GM19240 (cell line): ENCODE data around the gene IL12RB2.

ENCODE experiments used
- DNase-seq: peaks from one replicate; pipeline ENCODE4 v3.0.0; 2011; ENCODE audit warnings: low spot score; ENCODE audit not compliant: insufficient read length

IL12RB2 gene, protein sequence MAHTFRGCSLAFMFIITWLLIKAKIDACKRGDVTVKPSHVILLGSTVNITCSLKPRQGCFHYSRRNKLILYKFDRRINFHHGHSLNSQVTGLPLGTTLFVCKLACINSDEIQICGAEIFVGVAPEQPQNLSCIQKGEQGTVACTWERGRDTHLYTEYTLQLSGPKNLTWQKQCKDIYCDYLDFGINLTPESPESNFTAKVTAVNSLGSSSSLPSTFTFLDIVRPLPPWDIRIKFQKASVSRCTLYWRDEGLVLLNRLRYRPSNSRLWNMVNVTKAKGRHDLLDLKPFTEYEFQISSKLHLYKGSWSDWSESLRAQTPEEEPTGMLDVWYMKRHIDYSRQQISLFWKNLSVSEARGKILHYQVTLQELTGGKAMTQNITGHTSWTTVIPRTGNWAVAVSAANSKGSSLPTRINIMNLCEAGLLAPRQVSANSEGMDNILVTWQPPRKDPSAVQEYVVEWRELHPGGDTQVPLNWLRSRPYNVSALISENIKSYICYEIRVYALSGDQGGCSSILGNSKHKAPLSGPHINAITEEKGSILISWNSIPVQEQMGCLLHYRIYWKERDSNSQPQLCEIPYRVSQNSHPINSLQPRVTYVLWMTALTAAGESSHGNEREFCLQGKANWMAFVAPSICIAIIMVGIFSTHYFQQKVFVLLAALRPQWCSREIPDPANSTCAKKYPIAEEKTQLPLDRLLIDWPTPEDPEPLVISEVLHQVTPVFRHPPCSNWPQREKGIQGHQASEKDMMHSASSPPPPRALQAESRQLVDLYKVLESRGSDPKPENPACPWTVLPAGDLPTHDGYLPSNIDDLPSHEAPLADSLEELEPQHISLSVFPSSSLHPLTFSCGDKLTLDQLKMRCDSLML

DNA sequence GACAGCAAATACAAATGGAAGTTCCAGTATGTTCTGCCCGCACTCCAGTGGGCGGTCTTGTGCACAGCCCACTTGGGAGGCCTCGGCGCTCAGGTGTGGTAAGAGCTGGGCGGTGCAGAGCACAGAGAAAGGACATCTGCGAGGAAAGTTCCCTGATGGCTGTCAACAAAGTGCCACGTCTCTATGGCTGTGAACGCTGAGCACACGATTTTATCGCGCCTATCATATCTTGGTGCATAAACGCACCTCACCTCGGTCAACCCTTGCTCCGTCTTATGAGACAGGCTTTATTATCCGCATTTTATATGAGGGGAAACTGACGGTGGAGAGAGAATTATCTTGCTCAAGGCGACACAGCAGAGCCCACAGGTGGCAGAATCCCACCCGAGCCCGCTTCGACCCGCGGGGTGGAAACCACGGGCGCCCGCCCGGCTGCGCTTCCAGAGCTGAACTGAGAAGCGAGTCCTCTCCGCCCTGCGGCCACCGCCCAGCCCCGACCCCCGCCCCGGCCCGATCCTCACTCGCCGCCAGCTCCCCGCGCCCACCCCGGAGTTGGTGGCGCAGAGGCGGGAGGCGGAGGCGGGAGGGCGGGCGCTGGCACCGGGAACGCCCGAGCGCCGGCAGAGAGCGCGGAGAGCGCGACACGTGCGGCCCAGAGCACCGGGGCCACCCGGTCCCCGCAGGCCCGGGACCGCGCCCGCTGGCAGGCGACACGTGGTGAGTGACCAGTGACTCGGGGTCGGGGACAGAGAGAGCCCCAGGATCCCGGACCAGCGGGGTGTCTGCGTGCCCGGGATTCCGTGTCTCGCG lies at the start of gene IL12RB2:
IL12RB2 (plus strand) TSS at position 623 of the 810 bp plus-strand sequence. CDS start 12,496 bp downstream, outside the sequence.
- DNase-seq, result no peak

DNA sequence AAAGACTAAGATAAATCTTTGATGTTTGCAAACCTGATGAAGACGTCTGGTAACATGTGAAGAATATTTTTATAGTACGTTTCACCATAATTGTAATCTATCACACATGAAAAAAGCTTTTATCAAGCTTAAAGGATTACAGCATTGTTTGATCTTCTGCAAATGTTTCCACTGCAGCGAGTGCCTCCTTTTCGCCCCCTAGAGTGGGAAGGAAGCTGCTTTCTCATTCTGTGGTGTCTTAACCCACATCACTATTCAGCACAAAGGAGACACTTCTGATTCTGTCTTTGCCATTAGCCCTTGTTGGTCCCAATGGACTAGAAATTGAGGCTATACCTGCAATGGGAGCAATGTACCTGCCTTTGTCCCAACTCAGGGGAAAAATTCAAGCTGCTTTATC lies 46.0 kb upstream of the IL12RB2 start:
- DNase-seq, result no peak

DNA sequence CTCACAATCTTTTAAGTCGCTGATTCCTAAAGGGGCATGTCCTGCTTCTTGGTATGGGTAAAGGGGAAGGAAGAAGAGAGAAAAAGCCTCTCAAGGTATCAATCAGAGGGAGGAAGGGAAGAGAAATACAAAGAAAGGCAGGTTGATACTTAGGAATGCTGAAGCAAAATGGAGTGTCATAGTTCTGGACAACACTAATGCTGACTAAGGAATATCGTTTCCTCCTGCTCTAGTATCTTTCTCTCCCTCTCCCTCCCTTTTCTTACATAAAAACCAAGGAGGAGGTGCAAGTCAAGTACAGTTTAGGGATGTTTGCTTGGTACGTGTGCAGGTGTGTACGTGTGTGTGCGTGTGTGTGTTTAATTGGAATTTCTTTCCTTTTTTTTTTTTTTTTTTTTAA lies 44.9 kb upstream of the IL12RB2 start:
- DNase-seq, result no peak

DNA sequence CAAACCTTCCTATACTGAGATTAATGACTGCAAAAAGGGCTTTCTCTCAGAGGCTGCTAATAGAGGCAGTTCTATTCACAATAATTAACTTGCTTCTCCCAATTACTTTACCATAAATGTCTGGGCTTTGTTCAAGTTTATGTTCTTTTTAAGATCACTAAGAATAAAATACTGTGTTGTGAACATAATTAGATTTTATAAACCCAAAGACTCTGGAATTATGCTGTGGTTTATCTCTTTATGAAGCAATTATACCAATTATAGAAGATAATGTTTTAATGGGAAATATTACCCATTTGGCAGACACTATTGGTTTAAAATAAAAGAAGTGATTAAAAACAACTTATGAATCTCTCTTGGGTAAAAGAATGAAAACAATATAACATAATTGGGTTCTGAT lies 43.5 kb upstream of the IL12RB2 start:
- DNase-seq, result no peak

DNA sequence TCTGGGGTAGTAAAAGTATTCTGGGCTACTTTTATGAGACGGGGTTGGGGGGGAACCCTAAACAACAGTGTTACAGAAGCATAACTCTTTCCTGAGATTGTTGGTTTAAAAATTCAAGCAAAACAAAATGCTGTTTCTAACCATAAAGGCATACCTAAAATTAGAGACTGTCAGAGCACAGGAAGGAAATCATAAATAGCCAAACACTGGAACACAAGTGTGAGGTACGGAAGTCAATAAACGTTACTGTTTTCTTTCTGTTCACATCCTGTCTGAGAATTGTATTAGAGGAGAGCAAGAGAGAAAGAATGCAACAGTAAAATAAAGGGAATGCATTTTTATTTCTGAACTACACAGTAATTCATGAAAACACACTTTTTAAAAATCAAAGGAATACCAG lies 42.8 kb upstream of the IL12RB2 start:
- no peak for DNase-seq

DNA sequence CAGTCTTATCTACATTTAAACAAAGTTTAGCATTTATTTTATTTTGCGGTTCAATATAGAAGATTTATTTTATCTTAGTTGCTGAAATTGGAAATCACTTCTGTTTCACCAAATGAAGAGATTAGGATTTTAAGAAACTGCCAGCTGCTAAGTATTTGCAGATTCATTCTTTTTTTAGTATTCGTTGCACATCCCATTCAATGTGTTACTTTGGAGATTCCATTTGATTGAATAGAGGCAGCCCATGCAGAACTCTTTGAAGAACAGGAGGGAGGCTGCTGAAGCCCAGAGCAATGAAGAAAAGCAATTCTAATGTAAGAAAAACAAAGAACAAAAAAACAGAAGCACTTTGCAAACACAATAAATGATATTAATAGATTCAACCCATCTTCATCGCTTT lies 38.6 kb upstream of the IL12RB2 start:
- DNase-seq, result no peak

DNA sequence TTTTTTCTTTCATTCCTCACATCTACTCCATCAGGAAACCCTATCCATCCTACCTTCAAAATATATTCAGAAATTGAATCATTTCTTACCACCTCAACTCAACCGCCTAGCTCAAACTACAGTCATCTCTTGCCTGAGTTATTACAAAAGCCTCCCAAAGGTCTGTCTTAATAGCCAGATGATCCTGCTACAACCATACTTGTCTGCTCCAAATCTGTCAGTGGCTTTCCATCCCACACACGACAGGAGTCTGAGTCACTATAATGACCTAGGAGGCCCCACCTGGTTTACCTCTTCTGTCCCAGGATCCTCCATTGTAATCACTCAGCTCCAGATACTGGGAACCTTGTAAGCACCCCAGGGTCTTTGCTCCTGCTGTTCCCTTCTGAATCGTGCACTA lies 37.1 kb upstream of the IL12RB2 start:
- DNase-seq, result no peak

DNA sequence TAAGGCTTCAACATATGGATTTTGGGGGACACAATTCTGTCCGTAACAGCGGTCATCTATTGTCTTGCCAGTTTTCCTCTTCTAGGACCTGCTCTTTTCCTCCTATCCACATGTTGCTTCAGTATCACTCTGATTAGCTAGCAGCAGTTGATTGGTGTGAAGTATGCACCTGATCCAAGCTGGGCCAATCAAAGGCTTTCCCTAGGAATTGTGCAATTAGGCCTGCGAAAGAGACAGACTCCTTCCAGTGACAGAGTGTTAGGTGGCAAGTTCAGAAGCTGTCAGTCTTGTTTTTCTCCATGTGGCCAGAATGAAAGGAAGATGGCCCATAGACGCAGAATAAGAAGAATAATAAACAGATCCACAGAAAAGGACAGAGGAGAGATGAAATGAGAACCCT lies 34.1 kb upstream of the IL12RB2 start:
- DNase-seq, result no peak

DNA sequence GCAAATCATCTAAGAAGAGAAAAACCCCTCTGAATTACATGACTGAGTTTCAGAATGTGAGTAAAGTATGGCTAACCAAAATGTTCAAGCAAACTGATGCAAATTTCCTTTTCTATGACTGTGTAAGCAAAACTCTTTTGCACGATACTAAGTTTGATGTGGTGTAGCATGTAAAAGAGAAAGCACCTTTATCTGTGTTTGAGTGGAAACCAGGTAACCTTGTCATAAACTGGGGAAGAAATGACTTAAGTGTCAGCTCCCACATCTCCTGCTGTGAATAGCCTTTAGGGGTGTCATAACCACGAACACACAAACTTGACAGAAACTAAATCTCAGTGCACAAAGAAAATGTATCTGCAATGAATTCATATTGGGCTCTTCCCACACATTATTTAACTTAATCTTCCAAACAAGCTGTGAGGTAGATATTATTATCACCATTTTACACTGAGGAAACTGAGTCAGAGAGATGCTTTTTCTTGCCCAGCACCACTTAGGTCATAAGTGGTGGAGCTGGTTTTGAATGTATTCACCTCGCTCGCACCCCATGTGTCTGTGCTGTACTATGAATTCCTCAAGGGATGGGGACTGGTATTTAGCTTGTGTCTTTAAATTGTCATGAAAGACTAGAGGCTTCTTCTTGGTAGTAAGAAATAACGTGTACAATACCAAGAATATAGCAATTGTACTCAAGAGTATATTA lies 32.9 kb upstream of the IL12RB2 start:
- DNase-seq, result no peak

DNA sequence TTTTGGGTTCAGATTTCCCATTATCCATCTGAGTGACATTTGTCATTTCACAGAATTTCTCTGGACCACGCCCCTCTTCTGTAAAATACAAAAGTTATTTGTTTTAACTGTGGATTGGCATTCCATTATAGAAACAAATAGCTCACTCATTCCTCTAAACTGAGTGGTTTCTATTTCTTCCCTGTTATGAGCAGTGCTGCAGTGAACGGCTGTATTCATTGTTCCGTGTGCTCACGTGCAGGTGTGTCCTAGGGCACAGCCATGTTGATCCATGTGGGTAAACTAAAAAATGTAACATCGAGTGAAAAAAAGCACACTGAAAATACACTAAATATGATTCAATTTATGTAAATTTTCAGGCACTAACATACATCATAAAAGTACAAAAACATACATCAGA lies 27.0 kb upstream of the IL12RB2 start:
- no peak for DNase-seq

DNA sequence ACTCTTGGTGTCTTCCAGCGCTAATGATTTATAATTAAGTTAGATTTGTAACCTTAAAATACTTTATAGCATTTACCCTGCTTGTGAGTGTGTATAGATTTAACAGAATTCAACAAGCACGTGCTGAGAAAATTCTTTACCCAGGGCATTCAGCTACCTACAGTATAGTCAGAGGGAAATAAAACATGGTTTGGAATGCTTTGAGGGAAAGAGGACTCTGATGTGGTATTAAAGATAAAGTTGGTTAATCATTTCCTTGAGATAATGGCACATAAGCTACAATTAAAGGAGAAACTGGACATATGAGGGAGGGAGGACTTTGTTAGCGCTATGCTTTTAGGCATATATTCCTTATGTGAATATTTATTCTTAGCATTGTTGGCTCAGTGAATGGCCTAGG lies 26.4 kb upstream of the IL12RB2 start:
- no peak for DNase-seq

DNA sequence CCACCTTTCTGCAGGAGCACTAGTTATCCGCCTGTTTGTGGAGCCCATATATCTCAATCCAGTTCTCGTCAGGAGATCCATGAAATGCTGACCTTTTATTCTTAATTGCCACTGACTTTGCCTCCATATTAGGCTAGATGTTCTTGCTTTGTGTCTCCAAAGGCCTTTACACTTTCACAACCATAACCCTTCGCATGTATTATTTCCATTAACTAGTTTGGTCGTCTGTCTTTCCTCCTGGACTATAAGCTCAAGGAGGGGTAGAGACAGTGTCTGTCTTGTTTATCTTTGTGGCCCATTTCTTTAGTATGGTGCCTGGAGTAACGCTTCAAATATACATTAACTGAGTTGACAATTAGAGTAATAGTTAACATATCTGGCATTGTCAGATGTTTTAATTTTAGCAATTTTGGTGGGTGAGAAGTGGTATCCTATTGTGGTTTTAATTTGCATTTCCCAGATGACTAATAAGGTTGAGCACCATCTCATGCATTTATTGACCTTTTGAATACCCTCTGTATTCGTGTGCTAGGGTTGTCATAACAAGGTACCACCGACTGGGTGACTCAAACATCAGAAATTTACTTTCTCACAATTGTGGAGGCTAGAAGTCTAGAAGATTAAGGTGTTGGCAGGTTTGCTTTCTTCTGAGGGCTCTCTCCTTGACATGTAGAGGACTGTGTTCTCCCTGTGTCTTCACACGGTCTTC lies 21.7 kb upstream of the IL12RB2 start:
- no peak for DNase-seq

DNA sequence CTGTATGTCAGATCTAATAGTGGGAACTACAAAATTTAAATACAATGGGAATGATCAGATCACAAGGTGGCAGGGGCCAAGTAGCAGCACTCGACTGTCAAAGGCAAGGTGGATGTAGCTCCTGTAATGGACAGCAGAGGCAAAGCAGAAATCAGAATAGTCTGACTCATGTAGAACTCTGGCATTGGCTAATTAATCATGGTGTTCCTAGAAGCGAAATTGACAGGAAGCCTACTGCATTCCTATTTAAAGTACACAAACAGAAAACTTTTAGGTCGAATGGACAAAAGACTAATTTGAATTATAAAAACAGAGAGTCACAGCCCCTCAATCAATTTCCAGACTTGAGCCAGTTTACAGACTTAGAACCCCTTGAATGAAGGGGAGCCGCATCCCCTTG lies 17.4 kb upstream of the IL12RB2 start:
- DNase-seq, result no peak

DNA sequence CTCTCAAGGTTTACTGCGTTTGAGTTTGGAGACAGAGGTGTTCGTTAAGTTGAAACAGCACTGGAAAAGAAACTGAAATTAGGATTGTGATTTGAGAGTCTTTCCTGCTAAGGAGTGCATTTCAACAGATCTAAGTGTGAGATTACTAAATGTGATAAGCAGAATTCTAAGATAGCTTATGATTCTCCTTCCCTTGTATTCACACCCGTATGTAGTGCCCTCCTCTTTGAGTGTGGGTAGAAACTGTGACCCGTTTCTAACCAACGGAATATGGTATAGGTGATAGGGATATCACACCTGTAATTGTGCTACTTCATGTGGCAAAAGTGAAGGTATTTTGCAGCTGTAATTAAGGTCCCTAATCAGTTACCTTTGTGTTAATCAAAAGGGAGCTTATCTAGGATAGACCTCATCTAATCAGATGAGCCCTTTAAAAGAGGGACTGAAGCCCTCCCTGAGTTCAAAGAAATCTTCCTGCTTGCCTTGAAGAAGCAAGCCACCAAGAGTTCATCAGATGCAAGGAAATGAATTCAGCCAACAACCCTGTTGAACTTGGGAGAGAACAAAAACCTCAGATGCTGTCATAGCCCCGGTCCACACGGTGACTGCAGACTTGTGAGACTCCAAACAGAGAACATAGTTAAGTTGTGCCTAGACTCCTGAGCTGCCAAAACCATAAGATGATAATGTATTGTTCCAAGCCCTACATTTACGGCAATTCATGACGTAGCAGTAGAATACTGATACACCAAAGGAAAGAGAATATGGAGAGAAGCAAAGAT lies 12.6 kb upstream of the IL12RB2 start:
- DNase-seq, result no peak

DNA sequence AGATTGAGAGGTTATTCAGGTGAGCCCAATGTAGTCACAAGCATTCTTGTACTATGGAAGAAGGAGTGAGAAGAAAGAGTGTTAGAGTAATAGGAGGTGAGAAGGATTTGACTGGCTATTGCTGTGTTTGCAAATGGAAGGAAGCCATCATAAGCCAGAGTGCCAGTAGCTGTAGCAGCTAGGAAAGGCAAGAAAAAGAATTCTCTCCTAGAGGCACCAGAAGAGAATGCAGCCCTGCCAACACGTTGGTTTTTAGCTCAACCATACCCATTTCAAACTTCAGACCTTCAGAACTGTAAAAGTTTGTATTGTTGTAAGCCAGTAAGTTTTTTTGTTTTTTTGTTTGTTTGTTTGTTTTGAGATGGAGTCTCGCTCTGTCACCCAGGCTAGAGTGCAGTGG lies 8.9 kb upstream of the IL12RB2 start:
- no peak for DNase-seq

DNA sequence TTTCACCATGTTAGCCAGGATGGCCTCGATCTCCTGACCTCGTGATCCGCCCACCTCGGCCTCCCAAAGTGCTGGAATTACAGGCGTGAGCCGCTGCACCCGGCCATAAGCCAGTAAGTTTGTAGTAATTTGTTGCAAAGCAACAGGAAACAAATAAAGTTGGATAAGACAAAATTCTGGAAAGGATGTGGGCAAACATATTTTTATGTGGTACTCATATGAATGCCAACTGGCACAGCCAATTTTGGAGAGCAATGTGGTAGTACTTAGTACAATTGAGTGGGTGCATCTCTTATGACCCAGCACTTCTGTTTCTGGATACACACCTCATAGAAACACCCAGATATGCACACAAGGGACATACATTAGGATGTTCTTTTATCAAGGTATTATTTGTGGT lies 8.4 kb upstream of the IL12RB2 start:
- DNase-seq, result no peak

DNA sequence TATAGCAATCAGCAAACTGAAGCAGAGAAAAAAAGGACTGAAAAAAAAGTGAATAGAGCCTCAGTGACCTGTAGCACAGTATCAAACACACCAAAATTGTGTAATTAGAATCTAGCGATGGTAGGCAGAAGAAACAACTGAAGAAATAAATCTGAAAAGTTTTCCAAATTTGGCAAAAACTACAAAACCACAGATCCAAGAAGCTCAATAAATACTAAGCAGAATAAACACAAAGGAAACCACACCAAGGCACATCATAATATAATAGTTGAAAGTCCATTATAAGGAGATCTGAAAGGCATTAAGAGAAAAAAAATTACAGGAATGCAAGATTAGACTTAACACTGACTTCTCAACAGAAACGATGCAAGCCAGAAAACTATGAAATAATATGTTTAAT lies 7.1 kb upstream of the IL12RB2 start:
- DNase-seq, result no peak

DNA sequence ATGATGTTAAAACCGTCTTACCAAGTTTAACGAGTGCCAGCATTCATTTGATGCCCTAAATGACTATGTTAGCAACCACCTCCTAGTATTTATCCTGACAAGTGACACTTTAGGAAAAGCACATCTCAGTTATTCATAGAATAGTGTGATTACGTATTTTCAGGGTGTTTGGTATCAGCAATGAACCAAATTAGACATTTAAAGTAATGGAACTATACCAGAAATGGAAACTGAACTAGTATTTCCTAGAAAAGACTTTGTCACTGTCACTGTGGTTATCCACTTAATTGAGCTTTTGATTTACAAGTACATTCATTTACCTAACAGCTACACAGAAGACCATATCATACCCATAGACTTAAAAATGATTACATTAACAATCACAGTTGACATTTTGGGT lies 3.6 kb upstream of the IL12RB2 start:
- DNase-seq, result no peak

DNA sequence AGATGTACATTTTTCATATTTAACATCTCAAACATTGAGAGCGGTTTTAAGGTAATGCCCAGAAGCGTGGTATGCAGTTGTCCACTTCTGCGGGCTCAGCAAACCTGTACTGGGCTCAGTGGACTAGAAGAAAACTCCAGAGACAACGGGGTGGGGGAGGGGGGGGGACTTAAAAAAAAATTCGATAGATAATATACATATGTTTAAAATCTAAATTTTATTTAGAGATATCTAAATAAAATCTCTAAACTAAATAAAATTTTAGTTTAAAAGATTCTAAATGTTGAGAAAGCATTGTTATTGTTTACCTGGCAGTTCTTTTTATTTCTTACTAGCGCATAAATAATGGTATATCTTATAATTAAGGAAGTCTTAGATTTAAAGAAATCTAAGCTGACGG lies 1.1 kb upstream of the IL12RB2 start:
- no peak for DNase-seq

DNA sequence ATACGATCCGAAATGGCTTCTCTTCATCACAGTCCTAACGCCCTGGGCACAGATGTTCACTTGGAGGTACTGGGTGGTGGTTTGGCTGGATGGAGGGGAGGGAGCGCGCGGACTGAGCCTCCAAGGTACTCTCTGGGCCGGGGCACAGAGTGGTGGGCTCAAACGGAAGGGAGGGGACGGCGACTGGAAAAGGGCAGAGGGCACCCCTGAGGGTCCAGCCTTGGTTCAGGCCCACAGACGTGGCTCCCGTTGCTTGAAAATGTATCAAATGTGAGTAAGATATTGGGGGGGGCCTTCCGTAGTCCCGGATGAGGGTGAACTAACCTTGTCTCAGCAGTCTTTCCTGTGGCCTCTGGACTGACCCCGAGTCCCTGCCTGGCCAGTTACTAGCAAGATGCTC lies 463 bp downstream of the IL12RB2 start:
- no peak for DNase-seq
